DND-41 (cell line): ENCODE results near the gene VSX1.

ENCODE experiments used
- ATAC-seq: fragments of 200-7000 bp; cut with Tn5 transposase; 3 replicates; pipeline ENCODE4 v1.9.1; 2021; ENCODE audit warnings: low read depth; ENCODE audit not compliant: insufficient read depth
- DNase-seq: peaks from one replicate; pipeline ENCODE4 v3.0.0-alpha.2; 2020
- H2AFZ ChIP-seq: 2 replicates; pipeline ENCODE4 v1.6.0; 2012; ENCODE audit warnings: low read depth, low read length
- H3K27ac ChIP-seq: 2 replicates; pipeline ENCODE4 v1.5.1; 2012; ENCODE audit warnings: low read length, inconsistent platforms
- H3K27me3 ChIP-seq: fragments of 200-600 bp; sonication (generic); 2 replicates; pipeline ENCODE4 v1.6.0; 2012; ENCODE audit warnings: low read length, mild to moderate bottlenecking, inconsistent platforms; ENCODE audit not compliant: insufficient read depth, poor library complexity
- H3K36me3 ChIP-seq: 2 replicates; pipeline ENCODE4 v1.5.1; 2012; ENCODE audit warnings: low read length, inconsistent platforms; ENCODE audit not compliant: insufficient read depth
- H3K4me1 ChIP-seq: 2 replicates; pipeline ENCODE4 v1.5.1; 2012; ENCODE audit warnings: mild to moderate bottlenecking, low read length; ENCODE audit not compliant: insufficient read depth
- H3K4me2 ChIP-seq: 2 replicates; pipeline ENCODE4 v1.6.0; 2012; ENCODE audit warnings: mild to moderate bottlenecking, moderate library complexity, low read length, inconsistent platforms; ENCODE audit not compliant: insufficient read depth
- H3K4me3 ChIP-seq, 2 experiments: fragments of 200-600 bp in 1 of 2; shearing (Covaris generic) in 1 of 2; 2 replicates each; pipeline ENCODE4 v1.5.1; 2012 to 2016; ENCODE audit warnings: inconsistent platforms in 2 of 2, low read length in 2 of 2, mild to moderate bottlenecking in 2 of 2, low read depth in 1 of 2, moderate library complexity in 1 of 2
- H3K79me2 ChIP-seq: 2 replicates; pipeline ENCODE4 v1.6.0; 2012; ENCODE audit warnings: low read length, inconsistent platforms; ENCODE audit not compliant: insufficient read depth
- H3K9ac ChIP-seq: 2 replicates; pipeline ENCODE4 v1.6.0; 2012; ENCODE audit warnings: low read depth, mild to moderate bottlenecking, inconsistent platforms, low read length, moderate library complexity
- H3K9me3 ChIP-seq: 2 replicates; pipeline ENCODE4 v1.5.1; 2012; ENCODE audit warnings: low read length, moderate library complexity, mild to moderate bottlenecking, inconsistent platforms; ENCODE audit not compliant: insufficient read depth, severe bottlenecking
- H4K20me1 ChIP-seq: 2 replicates; pipeline ENCODE4 v1.6.0; 2012; ENCODE audit warnings: low read length; ENCODE audit not compliant: insufficient read depth
- CTCF ChIP-seq: IDR thresholded peaks from 2 replicates; pipeline ENCODE4 v1.5.1; 2012; ENCODE audit warnings: borderline replicate concordance, low read length, moderate library complexity, mild to moderate bottlenecking; ENCODE audit not compliant: poor library complexity, severe bottlenecking; ENCODE audit errors: extremely low read depth
- EZH2 ChIP-seq: IDR thresholded peaks from 3 replicates; pipeline ENCODE4 v1.6.1; 2012; ENCODE audit warnings: borderline replicate concordance, low read depth, mild to moderate bottlenecking, moderate library complexity, low read length, inconsistent platforms; ENCODE audit not compliant: severe bottlenecking

Gene VSX1

GRCh38 chr20:25065625-25066338 is 16.2 kb downstream of the VSX1 start:
- H3K4me3 ChIP-seq, result no peak overlapping the region
- H3K36me3 ChIP-seq, result no peaks in the 10 kb centered on the region
- H3K27ac ChIP-seq, result no peak overlapping the region
- no peaks in the 10 kb centered on the region for H3K4me1 ChIP-seq
- no peaks in the 10 kb centered on the region; the same call in 1 of the 2 replicates for H4K20me1 ChIP-seq
- no peak overlapping the region for H3K4me2 ChIP-seq
- H3K27me3 ChIP-seq, result no peaks in the 10 kb centered on the region
- no peaks in the 10 kb centered on the region for H3K9me3 ChIP-seq
- TF ChIP-seq EZH2 (no peak), CTCF (peak; percentile 82)
- H3K79me2 ChIP-seq, result no peaks in the 10 kb centered on the region
- ATAC-seq (peak; percentile 70), DNase-seq (peak; percentile 60)
- H2AFZ ChIP-seq, result no peak overlapping the region
- no peak overlapping the region for H3K9ac ChIP-seq

- no peak overlapping the region for H3K4me2 ChIP-seq
- no peaks in the 10 kb centered on the region for H3K36me3 ChIP-seq
- ATAC-seq, result peak; percentile 14; the same call in 2 of the 3 replicates
- H2AFZ ChIP-seq, result no peak overlapping the region
- H3K4me1 ChIP-seq, result no peaks in the 10 kb centered on the region
- DNase-seq, result no peak
- no peaks in the 10 kb centered on the region for H3K79me2 ChIP-seq
- no peaks in the 10 kb centered on the region for H3K9me3 ChIP-seq
- no peak overlapping the region for H3K27ac ChIP-seq
- no peak overlapping the region for H3K4me3 ChIP-seq
- no peaks in the 10 kb centered on the region for H3K27me3 ChIP-seq
- H3K9ac ChIP-seq, result no peak overlapping the region
- no peaks in the 10 kb centered on the region; the same call in 1 of the 2 replicates for H4K20me1 ChIP-seq
- TF ChIP-seq EZH2 (no peak), CTCF (no peak)
Observed at GRCh38 chr20:25065072-25065624, 16.8 kb downstream of the VSX1 start.

GRCh38 chr20:25064561-25065071 is 17.3 kb downstream of the VSX1 start:
- no peak overlapping the region for H3K9ac ChIP-seq
- no peaks in the 10 kb centered on the region for H3K36me3 ChIP-seq
- H4K20me1 ChIP-seq, result no peaks in the 10 kb centered on the region; the same call in 1 of the 2 replicates
- H3K4me1 ChIP-seq, result peaks cover 5% of the 10 kb centered on the region
- H3K27ac ChIP-seq, result no peak overlapping the region
- no peaks in the 10 kb centered on the region for H3K27me3 ChIP-seq
- TF ChIP-seq CTCF, result no peak
- no peak for TF ChIP-seq EZH2
- ATAC-seq (no peak), DNase-seq (no peak)
- no peaks in the 10 kb centered on the region for H3K9me3 ChIP-seq
- no peaks in the 10 kb centered on the region for H3K79me2 ChIP-seq
- no peak overlapping the region for H3K4me3 ChIP-seq
- H3K4me2 ChIP-seq, result no peak overlapping the region
- no peak overlapping the region for H2AFZ ChIP-seq
